ENCODE measurements around the gene SBNO2.
"Not testable (repeated sequence)": the region's sequence is repeated elsewhere in the genome, so short reads cannot be mapped to it uniquely, and the experiment has no call there.

Gene SBNO2

GRCh38 chr19:1116726-1117581, 57.1 kb downstream of the SBNO2 start:
- DNase-seq = no peak

GRCh38 chr19:1115646-1116420, 58.2 kb downstream of the SBNO2 start:
- DNase-seq = no peak

GRCh38 chr19:1114728-1115127, 59.3 kb downstream of the SBNO2 start:
- not testable (repeated sequence) for DNase-seq

- no peak for DNase-seq
Measured at GRCh38 chr19:1113986-1114483, 60.0 kb downstream of the SBNO2 start.

GRCh38 chr19:1113030-1113985, 60.8 kb downstream of the SBNO2 start:
- peak; percentile 89 for DNase-seq

- DNase-seq = no peak
Measured at GRCh38 chr19:1112268-1113029, 61.6 kb downstream of the SBNO2 start.

GRCh38 chr19:1111641-1112267, 62.3 kb downstream of the SBNO2 start:
- no peak for DNase-seq

GRCh38 chr19:1110809-1111640, 63.0 kb downstream of the SBNO2 start:
- DNase-seq = no peak

- DNase-seq = no peak
Measured at GRCh38 chr19:1109697-1110671, 64.1 kb downstream of the SBNO2 start.

- no peak for DNase-seq
Measured at GRCh38 chr19:1109032-1109551, 65.0 kb downstream of the SBNO2 start.

GRCh38 chr19:1108291-1109031, 65.6 kb downstream of the SBNO2 start:
- no peak for DNase-seq

- DNase-seq = no peak
Measured at GRCh38 chr19:1107661-1108261, 66.3 kb downstream of the SBNO2 start.

- peak; percentile 77 for DNase-seq
Measured at GRCh38 chr19:1106841-1107660, 67.0 kb downstream of the SBNO2 start.

GRCh38 chr19:1105873-1106840, 67.9 kb downstream of the SBNO2 start:
- no peak for DNase-seq

All from hematopoietic multipotent progenitor cell treated with erythropoietin and hydrocortisone succinate and interleukin-3 and kit ligand, for 8 days (in vitro differentiated cells).